Frontal cortex (tissue), 4 donors: ENCODE results near the gene CANT1. TPM values are rescaled to one million over a fixed set of nuclear protein-coding genes. Genes with fewer than 3 reads are reported as not detected.
A peak's percentile ranks its signal among the peaks of the same experiment; 100 is the strongest.
"Not testable (repeated sequence)": the region's sequence is repeated elsewhere in the genome, so short reads cannot be mapped to it uniquely, and the experiment has no call there.

Experiments used
- DNase-seq, 2 donors: peaks; one replicate each; pipeline ENCODE4 v3.0.0; 2012; ENCODE audit warnings: low spot score in 2 of 2
- FAIRE-seq: peaks from 2 replicates; lab custom pipeline; 2012; peaks lifted over from hg19 to GRCh38; lab: Jason Lieb, UNC
- total RNA-seq: library from RNA; depleted of rRNA; stranded (reverse); fragments of >200 nt; gene quantifications from one replicate; pipeline ENCODE4 v1.2.3, GENCODE V29; 2014
- donor health status: control.
- donor health status: control.
- donor health status: control.

The CANT1 gene
- total RNA-seq, 1 donor from 2014 or later = 17.5 TPM

- FAIRE-seq (no peak), DNase-seq (no peak)
Measured at GRCh38 chr17:79029327-79030009, 19.9 kb upstream of the CANT1 start.

- FAIRE-seq = no peak
- no peak for DNase-seq
Measured at GRCh38 chr17:79028496-79029326, 19.1 kb upstream of the CANT1 start.

GRCh38 chr17:79027925-79028491 lies 18.4 kb upstream of the CANT1 start:
- FAIRE-seq = no peak

GRCh38 chr17:79027274-79027924 lies 17.8 kb upstream of the CANT1 start:
- FAIRE-seq = no peak

More at GRCh38 chr17:79027925-79028491, 18.4 kb upstream of the CANT1 start:
- DNase-seq = no peak

GRCh38 chr17:79026376-79027273 lies 17.1 kb upstream of the CANT1 start:
- no peak for DNase-seq

More at GRCh38 chr17:79027274-79027924, 17.8 kb upstream of the CANT1 start:
- DNase-seq = no peak

GRCh38 chr17:79024901-79025737 lies 15.6 kb upstream of the CANT1 start:
- no peak for FAIRE-seq
- no peak for DNase-seq

More at GRCh38 chr17:79026376-79027273, 17.1 kb upstream of the CANT1 start:
- no peak for FAIRE-seq

- DNase-seq (peak in 1 of 2 donors; percentile 60), FAIRE-seq (no peak)
Measured at GRCh38 chr17:79023886-79024771, 14.6 kb upstream of the CANT1 start, which contains the start of gene C1QTNF1. Gene C1QTNF1 (plus strand): TSS chr17:79024169. CDS start chr17:79043969, 19,800 bp downstream.

- no peak for FAIRE-seq
- no peak for DNase-seq
Measured at GRCh38 chr17:79023180-79023705, 13.7 kb upstream of the CANT1 start.

- no peak for DNase-seq
- FAIRE-seq = no peak
Measured at GRCh38 chr17:79022507-79022991, 13.0 kb upstream of the CANT1 start.

- not testable (repeated sequence) for FAIRE-seq, DNase-seq
Measured at GRCh38 chr17:79021929-79022328, 12.4 kb upstream of the CANT1 start.

- FAIRE-seq = no peak
- DNase-seq = no peak
Measured at GRCh38 chr17:79020631-79021301, 11.2 kb upstream of the CANT1 start.

GRCh38 chr17:79019632-79020584 lies 10.3 kb upstream of the CANT1 start:
- DNase-seq (no peak), FAIRE-seq (no peak)

GRCh38 chr17:79019261-79019631 lies 9.7 kb upstream of the CANT1 start:
- no peak for FAIRE-seq
- DNase-seq = no peak

- FAIRE-seq (no peak), DNase-seq (no peak)
Measured at GRCh38 chr17:79018370-79018695, 8.8 kb upstream of the CANT1 start.
